NCI-H2107 (cell line): ENCODE results near the gene DUS2.
"Not testable (repeated sequence)": the region's sequence is repeated elsewhere in the genome, so short reads cannot be mapped to it uniquely, and the experiment has no call there.

Source experiments
- DNase-seq: peaks from one replicate; lab custom pipeline; 2025; lab: John Stamatoyannopoulos, UW

The DUS2 gene

DNA sequence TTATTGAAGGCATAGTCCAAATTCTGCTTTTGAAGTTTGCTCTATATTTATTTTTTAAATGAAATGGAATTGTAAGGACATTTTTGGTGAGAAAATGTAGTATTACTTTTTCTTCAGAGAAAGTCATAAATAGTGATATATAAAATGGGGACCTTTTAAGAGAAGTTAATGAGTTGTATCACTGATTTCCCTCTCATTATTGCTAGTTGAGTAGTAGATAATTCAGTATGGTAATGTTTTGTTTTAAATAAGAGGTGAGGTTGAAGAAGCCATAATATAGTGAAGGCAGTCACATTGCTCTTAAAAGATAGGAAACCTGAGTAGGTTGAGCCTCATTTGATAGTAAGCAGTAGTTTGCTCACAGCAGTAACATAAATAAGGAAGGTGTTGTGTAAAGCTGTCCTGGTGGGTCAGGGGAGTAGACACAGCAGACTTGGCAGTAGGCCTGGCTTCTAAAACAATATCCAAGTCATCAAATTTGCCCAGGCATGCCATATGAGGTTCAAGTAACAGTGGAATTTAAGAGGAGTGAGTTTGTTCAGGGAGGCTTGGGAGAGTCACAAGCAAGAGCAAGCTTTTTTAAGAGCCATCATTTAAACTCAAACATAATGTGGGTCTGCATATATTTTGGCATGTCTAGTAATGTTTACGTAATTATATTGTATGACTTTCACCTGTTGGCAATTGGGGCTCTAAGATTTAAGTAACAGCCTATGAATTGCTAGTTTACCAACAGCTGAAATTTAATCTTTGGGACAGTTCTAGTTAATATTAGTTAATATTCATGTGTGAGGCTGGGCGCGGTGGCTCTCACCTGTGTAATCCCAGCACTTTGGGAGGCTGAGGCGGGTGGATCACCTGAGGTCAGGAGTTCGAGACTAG lies 68.5 kb downstream of the DUS2 start:
- DNase-seq, result peak; percentile 59

DNA sequence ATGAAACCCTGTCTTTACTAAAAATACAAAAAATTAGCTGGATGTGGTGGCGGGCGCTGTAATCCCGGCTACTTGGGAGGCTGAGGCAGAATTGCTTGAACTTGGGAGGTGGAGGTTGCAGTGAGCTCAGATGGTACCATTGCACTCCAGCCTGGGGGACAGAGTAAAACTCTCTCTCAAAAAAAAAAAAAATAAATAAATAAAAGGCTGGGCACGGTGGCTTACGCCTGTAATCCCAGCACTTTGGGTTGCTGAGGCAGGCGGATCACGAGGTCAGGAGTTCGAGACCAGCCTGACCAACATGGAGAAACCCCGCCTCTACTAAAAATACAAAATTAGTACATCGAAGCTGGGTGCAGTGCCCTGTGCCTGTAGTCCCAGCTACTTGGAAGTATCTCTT lies 69.2 kb downstream of the DUS2 start:
- not testable (repeated sequence) for DNase-seq

DNA sequence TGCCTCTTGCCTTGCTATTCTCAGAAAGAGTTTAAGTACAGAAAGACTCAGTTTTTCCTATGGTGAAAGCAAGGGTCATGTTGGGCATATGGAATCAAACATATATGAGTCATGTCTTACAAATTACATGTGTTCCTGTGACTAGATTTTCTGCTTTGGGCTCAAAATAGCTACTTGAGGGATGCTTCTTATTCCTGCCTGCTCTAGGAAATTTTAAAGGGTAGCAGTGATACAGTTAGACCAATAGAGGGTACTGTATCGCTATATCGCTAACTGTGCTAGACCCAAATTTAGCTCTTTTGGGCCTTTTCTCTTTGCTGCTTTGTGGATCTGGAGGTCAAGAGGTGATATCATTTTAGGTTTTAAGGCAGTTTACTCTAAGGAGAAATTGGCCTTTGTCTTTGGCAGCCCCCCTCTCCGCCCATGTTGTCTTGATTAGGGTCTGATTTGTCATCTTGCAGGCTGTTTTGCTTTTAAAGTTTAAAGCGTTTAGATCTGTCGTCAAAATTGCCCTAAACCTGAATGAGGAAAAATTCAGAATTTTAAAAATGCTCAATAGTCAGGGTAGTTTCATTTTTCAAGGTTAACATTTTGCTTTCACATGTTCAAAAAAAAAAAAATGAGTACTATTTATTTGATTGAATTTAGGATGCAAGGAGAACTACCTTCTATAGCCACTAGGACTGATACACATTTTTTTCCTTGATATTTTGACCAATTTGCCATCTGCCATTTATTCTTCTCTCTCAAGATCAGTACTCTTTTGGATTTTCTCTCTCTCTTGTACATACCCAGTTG lies 70.9 kb downstream of the DUS2 start:
- no peak for DNase-seq

DNA sequence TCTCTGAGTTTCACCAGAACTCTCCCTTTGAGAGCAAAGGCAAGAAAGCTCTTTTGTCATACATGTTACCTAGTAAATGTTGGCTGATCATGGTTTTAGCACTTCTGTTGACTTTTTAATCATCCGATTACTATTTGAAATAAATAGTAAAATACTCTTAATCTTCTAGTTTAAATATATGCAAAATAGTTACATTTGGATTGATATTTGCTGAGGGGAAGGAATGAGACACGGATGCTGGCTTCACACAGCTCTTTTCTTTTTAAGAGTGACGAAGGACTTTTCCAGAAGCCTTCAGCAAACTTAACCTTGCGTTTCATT lies 71.5 kb downstream of the DUS2 start:
- no peak for DNase-seq

DNA sequence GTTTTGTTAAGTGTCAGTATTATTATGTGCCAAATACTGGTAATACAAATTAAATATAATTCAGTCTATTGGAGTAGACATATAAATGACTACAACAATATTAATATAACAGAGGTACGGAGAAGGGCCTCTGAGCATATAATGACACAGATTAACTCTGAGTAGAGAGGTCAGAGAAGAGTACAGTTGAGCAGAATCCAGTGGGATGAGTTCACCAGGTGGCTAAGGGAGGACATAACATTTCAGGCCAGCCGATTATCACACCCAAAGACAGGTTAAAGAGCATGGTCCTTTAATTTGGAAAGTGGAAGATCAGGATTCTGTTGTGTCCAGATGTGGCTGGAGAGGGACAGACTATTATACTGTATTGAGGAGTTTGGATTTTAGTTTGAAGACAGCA lies 73.4 kb downstream of the DUS2 start:
- DNase-seq, result no peak

DNA sequence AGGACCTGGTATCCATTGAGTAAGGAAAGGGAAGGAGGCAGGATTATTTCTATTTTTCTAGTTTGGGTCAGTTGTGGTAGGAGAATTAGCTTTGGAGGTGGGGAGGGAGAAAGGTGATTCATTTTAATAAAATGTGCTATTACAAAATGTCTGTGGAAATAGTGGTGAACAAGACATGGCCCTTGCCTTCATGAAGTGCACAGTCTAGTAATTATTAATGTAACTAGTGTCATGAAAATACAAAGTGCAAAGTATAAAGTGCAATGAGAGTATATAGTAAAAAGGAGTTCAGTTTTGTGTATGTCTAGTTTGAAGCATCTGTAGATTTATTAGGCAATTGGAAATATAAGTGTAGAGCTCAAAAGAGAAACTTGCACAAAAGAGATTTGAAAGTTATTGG lies 74.0 kb downstream of the DUS2 start:
- DNase-seq, result no peak

DNA sequence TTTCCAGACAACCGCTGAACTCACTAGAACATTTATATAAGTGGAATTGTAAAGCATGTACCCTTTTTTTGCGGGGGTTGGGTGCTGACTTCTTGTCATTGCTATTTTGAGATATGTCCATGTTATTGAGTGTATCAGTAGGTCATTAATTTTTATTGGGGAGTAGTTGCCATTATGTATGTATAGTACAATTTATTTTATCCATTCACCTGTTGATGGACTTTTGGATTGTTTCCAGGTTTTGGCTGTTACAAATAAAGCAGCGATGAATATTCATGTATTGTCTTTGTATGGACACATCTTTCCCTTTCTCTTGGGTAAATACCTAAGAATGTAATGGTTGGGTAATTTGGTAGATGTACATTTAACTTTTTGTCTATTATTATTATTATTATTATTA lies 74.8 kb downstream of the DUS2 start:
- DNase-seq, result no peak

DNA sequence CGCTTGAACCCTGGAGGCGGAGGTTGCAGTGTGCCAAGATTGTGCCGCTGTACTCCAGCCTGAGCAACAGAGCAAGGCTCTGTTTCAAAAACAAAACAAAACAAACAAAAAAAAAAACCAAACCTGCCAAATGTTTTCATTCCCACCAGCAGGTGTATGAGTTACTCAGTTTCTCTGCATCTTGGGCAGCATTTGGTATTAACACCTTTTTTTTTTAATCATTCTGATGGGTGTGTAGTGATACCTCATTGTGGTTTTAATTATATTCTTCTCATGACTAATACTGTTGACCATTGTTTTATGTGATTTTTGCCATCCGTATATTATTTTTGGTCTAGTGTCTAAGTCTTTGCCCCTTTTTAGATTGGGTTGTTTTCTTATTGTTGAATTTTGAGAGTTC lies 77.4 kb downstream of the DUS2 start:
- no peak for DNase-seq

DNA sequence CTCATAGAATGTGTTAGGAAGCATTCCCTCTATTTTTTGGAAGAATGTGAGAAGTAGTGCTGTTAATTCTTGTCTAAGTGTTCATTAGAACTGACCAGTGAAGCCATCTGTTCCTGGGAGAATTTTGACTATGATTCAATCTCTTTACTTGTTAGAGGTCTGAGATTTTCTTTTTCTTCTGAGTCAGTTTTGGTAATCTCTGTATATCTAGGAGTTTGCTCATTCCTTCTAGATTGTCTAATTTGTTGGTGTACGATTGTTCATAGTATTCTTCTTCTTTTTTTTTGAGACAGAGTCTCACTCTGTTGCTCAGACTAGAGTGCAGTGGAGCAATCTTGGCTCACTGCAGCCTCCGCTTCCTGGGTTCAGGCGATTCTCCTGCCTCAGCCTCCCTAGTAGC lies 82.5 kb downstream of the DUS2 start:
- DNase-seq, result no peak

DNA sequence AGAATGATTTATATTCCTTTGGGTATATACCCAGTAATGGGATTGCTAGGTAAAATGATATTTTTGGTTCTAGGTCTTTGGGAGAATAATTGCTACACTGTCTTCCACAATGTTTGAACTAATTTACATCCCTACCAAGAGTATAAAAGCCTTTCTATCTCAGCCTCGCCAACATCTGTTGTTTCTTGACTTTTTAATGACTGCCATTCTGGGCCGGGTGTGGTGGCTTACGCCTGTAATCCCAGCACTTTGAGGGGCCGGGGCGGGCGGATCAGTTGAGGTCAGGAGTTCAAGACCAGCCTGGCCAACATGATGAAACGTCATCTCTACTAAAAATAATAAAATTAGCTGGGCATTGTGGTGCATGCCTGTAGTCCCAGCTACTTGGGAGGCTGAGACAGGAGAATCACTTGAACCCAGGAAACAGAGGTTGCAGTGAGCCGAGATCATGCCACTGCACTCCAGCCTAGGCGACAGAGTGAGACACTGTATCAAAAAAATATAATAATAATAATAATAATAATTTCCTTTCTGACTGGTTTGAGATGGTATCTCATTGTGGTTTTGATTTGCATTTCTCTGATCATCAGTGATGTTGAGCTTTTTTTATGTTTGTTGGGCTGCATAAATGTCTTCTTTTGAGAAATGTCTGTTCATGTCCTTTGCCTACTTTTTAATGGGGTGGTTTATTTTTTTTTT lies 84.3 kb downstream of the DUS2 start:
- DNase-seq, result not testable (repeated sequence)

DNA sequence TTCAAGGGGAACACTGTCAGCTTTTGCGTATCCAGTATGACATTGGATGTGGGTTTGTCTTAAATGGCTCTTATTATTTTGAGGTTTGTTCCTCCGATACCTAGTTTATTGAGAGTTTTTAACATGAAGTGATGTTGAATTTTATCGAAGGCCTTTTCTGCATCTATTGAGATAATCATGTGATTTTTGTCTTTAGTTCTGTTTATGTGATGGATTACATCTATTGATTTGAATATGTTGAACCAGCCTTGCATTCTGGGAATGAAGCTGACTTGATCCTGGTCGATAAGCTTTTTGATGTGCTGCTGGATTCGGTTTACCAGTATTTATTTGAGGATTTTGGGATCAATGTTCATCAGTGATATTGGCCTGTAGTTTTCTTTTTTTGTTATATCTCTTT lies 86.1 kb downstream of the DUS2 start:
- not testable (repeated sequence) for DNase-seq

DNA sequence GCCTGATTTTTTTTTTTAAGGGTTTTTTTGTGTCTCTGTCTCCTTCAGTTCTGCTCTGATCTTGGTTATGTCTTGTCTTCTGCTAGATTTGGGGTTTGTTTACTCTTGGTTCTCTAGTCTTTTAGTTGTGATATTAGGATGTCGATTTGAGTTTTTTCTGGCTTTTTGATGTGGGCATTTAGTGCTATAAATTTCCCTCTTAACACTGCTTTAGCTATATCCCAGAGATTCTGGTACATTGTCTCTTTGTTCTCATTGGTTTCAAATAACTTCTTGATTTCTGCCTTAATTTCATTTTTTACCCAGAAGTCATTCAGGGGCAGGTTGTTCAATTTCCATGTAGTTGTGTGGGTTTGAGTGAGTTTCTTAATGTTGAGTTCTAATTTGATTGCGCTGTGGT lies 87.5 kb downstream of the DUS2 start:
- not testable (repeated sequence) for DNase-seq

DNA sequence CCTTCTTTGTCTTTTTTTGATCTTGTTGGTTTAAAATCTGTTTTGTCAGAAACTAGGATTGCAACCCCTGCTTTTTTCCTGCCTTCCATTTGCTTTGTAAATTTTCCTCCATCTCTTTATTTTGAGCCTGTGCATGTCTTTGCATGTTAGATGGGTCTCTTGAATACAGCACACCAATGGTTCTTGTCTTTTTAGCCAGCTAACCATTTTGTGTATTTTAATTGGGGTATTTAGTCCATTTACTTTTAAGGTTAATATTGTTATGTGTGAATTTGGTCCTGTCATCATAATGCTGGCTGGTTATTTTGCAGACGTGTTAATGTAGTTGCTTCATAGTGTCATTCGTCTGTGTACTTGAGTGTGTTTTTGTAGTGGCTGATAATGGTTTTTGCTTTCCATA lies 88.3 kb downstream of the DUS2 start:
- DNase-seq, result no peak

DNA sequence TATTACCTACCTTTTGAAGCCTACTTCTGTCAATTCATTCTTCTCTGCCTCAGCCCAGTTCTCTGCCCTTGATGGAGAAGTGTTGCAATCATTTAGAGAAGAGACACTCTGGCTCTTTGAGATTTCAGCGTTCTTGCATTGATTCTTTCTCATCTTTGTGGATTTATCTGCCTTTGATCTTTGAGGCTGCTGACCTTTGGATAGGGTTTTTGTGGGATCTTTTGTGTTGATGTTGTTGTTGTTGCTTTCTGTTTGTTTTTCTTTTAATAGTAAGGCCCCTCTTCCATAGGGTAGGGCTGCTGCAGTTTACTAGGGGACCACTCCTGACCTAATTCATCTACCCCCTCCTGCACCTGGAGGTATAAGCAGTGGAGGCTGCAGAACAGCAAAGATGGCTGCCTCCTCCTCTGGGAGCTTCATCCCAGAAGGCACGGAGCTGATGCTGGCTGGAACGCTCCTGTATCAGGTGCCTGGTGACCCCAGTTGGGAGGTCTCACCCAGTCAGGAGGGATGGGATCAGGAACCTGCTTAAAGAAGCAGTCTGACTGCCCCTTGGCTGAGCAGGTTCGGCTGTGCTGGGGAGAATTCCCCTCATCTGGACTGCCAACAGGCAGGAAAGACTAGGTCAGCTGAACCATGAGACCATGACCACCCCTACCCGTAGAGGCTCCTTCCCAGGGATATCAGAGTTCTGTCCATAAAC lies 90.1 kb downstream of the DUS2 start:
- no peak for DNase-seq

DNA sequence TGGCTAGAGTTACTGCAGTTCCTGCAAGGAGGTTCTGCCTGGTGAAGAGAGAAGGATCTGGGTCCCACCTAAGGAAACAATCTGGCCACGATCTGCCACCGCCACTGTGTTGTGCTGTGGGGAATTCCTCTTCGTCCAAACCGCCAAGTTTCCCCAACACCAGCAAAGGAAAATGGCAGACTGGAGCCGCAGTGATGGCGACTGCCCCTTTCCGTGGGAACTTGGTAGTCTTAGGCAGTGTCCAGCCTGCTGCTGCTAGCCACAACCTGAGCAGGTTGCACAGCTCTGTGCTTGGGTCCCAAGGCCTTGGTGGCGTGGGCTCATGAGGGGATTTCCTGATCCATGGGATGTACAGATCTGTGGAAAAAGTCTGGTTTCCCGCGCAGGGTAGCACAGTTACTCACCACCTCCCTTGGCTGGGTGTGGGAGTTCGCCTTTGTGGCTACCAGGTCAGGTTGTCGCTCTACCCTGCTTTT lies 90.7 kb downstream of the DUS2 start:
- no peak for DNase-seq

DNA sequence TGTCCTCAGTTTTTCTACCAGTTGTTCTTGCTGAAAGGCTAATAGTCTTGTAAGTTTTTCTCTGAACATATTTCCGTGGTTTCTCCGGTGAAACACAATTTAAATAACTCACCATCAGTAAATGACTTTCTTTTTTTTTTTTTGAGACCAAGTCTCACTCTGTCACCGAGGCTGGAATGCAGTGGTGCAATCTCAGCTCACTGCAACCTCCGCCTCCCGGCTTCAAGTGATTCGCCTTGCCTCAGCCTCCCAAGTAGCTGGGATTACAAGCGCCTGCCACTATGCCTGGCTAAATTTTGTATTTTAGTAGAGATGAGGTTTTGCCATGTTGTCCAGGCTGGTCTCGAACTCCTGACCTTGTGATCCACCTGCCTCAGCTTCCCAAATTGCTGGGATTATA lies 91.9 kb downstream of the DUS2 start:
- not testable (repeated sequence) for DNase-seq

DNA sequence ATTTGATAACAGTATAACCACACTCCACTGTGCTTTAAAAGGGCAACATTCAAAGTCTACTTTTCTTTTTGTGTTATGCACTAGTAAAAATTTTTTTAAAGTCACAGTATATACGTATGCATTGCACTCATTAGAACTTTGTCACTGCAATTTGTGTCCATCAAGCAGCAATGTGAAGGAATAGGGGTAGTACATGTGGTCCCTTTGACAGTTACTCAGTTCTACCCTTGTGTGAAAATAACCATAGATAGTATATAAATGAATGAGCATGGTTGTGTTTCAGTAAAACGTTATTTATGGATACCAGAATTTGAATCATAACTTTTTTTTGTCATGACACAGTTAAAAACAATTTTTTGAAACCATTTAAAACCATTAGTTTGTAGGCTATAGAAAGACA lies 92.8 kb downstream of the DUS2 start:
- DNase-seq, result no peak

DNA sequence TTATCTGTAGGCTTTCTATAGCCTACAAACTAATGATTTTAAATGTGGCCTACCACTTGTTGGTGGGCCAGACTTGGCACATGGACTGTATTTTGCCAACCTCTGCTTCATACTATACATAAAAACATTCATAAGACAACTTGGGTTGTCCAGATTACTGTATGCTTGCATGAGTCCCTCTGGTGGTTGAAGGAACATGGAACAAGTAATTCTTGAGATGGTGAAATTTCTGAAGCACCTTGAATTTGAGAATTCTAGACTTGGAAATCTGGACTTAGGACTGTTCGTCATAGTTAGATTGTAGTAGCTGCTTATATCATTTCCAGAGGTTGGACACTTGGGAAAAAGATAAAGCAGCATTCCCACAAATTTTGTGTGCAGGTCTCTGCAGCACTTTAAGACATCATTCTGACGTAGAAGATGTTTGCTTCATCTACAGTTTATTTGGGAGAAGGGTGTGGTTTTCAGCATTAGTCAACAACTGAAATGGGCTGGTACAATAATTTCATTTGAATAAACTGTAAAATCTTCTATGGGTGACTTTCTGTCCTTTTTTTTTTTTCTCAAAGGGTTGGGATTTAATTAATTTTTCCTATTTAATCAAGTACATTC lies 93.3 kb downstream of the DUS2 start:
- no peak for DNase-seq

DNA sequence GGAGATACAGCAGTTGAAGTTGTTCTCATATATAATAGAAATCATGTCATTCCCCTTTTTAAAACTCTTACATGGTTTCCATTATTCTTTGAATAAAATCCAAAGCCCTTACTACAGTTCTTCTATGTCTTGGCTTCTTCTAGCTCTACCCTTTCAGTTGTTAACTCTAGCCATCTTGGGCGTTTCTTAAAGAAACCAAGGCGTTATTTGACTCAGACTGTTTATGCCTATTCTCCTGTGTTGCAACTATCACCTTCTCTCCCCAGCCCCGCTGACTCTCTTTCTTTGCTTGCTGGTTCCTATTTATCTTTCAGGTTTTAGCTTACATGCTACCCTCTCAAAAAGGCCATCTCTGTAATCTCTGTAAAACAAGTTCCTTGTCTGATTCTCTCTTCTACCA lies 94.8 kb downstream of the DUS2 start:
- DNase-seq, result no peak

DNA sequence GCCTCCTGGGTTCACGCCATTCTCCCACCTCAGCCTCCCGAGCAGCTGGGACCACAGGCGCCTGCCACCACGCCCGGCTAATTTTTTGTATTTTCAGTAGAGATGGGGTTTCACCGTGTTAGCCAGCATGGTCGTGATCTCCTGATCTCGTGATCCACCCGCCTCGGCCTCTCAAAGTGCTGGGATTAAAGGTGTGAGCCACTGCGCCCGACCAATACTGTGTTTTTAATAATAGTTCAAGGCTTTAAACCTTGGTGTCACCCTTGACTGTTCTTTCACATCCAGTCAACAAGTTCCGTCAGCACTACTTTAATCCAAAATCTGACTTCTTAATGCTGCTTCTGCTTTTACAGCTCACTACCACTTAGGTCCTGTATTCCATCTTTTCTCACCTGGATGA lies 95.9 kb downstream of the DUS2 start:
- DNase-seq, result not testable (repeated sequence)

DNA sequence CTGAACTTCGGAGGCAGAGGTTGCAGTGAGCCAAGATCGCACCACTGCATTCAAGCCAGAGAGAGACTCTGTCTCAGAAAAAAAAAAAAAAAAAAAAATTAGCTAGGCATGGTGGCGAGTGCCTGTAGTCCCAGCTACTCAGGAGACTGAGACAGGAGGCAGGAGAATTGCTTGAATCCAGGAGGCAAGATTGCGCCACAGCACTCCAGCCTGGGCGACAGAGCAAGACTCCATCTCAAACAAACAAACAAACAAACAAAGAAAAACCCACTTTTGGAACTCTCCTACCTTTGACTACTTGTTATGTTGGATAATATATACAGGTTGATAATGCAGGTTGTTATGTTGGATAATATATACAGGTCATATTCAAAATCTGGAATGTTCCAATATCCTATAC lies 97.4 kb downstream of the DUS2 start:
- not testable (repeated sequence) for DNase-seq

DNA sequence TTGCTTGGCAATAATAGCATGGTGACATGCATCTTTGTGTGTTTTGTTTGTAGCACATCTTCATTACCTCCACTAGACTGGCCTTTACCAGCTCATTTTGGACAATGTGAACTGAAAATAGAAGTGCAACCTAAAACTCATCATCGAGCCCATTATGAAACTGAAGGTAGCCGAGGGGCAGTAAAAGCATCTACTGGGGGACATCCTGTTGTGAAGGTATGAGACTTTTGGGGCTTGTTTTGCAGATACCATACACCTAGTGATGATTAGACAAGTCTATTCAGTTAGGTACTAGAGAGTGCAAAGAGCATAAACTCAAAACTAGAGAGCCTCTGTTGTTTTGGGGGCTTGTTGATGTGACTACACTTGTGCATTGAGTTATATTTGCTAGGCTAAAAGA lies 103.3 kb downstream of the DUS2 start:
- no peak for DNase-seq
